H1 (cell line): ENCODE data around the gene ODC1.

ENCODE experiments used
- CREB1 ChIP-seq: IDR thresholded peaks from 2 replicates; pipeline ENCODE4 v1.6.1; 2012; ENCODE audit warnings: inconsistent platforms
- CTCF ChIP-seq, 3 experiments: IDR thresholded peaks; 1 replicate in 2 of 3; 2 replicates in 1 of 3; pipeline versions ENCODE4 v1.5.1 to v1.6.1; 2011; ENCODE audit warnings: low read length in 3 of 3, mild to moderate bottlenecking in 3 of 3, inconsistent platforms in 2 of 3, low read depth in 1 of 3, moderate library complexity in 1 of 3; ENCODE audit not compliant: insufficient read depth in 1 of 3; ENCODE audit errors: control extremely low read depth in 1 of 3
- EGR1 ChIP-seq: IDR thresholded peaks from 2 replicates; pipeline ENCODE4 v1.6.1; 2011; ENCODE audit warnings: low read depth, low read length, borderline replicate concordance
- EZH2 ChIP-seq: fragments of 200-600 bp; sonication (generic); IDR thresholded peaks from 2 replicates; pipeline ENCODE4 v1.7.1; 2012; ENCODE audit warnings: low read depth, mild to moderate bottlenecking, moderate library complexity, low read length, inconsistent platforms; ENCODE audit not compliant: severe bottlenecking
- FOSL1 ChIP-seq: IDR thresholded peaks from 2 replicates; pipeline ENCODE4 v1.6.1; 2011; ENCODE audit warnings: mild to moderate bottlenecking, low read depth, low read length, moderate library complexity; ENCODE audit not compliant: insufficient read depth
- JUND ChIP-seq: IDR thresholded peaks from 2 replicates; pipeline ENCODE4 v1.6.1; 2011; ENCODE audit warnings: mild to moderate bottlenecking, improper control_type of control experiment, low read length
- KDM5A ChIP-seq: fragments of 200-600 bp; IDR thresholded peaks from 2 replicates; pipeline ENCODE4 v1.7.1; 2012; ENCODE audit warnings: mild to moderate bottlenecking, low read length, inconsistent platforms, mixed read lengths
- RAD21 ChIP-seq, 2 experiments: IDR thresholded peaks in 1 of 2; conservative IDR thresholded peaks in 1 of 2; 2 replicates each; pipeline ENCODE4 v1.6.1; 2011; ENCODE audit warnings: low read depth in 2 of 2, low read length in 2 of 2, improper control_type of control experiment in 1 of 2, inconsistent platforms in 1 of 2, mild to moderate bottlenecking in 1 of 2, moderate library complexity in 1 of 2
- SIN3A ChIP-seq, 2 experiments: IDR thresholded peaks in 1 of 2; conservative IDR thresholded peaks in 1 of 2; 2 replicates each; pipeline ENCODE4 v1.6.1; 2011 to 2012; ENCODE audit warnings: low read length in 2 of 2, improper control_type of control experiment in 1 of 2, low read depth in 1 of 2, mild to moderate bottlenecking in 1 of 2
- SP1 ChIP-seq: IDR thresholded peaks from 2 replicates; pipeline ENCODE4 v1.6.1; 2011; ENCODE audit warnings: low read depth, low read length
- TAF1 ChIP-seq: IDR thresholded peaks from 2 replicates; pipeline ENCODE4 v1.6.1; 2011; ENCODE audit warnings: mild to moderate bottlenecking, low read depth, low read length
- ZNF274 ChIP-seq: IDR thresholded peaks from 2 replicates; pipeline ENCODE4 v1.7.0; 2012; ENCODE audit warnings: low read length, borderline replicate concordance; ENCODE audit errors: extremely low read depth
- TF ChIP-seq, protein P1 (sequence below): IDR thresholded peaks from 2 replicates; pipeline ENCODE4 v1.6.1; 2012; ENCODE audit warnings: inconsistent platforms

- TF ChIP-seq TAF1 (no peak), RAD21 (IDR thresholded peaks at IDR 0.05 in 1 of 2, conservative IDR thresholded peaks at IDR 0.05 in 1 of 2; ENCODE audit: low read depth in 2 of 2, low read length in 2 of 2) (no peak), ZNF274 (no peak), KDM5A (no peak), SIN3A (conservative IDR thresholded peaks at IDR 0.05 in 1 of 2, IDR thresholded peaks at IDR 0.05 in 1 of 2; ENCODE audit: low read depth in 1 of 2, low read length in 2 of 2) (no peak), EGR1 (no peak), FOSL1 (no peak), CREB1 (no peak), JUND (no peak), CTCF (IDR thresholded peaks at IDR 0.05; ENCODE audit: control extremely low read depth in 1 of 3, insufficient read depth in 1 of 3, low read depth in 1 of 3, low read length in 3 of 3) (no peak), SP1 (no peak), EZH2 (no peak)
- TF ChIP-seq, protein P1, sequence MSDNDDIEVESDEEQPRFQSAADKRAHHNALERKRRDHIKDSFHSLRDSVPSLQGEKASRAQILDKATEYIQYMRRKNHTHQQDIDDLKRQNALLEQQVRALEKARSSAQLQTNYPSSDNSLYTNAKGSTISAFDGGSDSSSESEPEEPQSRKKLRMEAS, result no peak
Measured at GRCh38 chr2:10431797-10432196, 16.3 kb downstream of the ODC1 start.
